ENCODE data around the gene TAF3.

Gene TAF3

DNA sequence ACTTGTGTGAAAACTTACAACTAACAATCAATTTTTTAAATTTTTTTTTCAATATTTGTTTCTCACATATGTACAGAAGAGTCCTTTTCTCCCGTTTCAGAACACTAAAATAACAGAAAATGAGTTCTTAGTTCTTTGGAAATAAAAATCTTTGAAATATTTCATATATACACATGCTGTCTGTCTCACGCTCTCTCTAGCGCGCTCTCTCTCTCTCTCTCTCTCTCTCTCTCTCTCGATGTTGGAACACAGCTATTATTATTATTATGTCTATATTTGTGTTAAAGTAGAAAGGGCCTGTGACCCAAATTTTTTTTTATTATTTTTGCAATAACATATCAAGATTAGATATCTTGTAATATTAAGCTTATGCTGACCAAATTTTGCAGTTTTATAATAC, 139.3 kb downstream of the TAF3 start:
- H3K9ac ChIP-seq (ENCODE audit: low read depth, low read length): no peak overlapping the region
- no peak overlapping the region for H3K4me3 ChIP-seq (ENCODE audit: low read depth, low read length)
- H3K4me1 ChIP-seq (ENCODE audit: control insufficient read depth, insufficient read depth, low read length): no peaks in the 10 kb centered on the region
- no peaks in the 10 kb centered on the region for H3K9me3 ChIP-seq (ENCODE audit: control insufficient read depth, insufficient read depth, low read length)
- no peaks in the 10 kb centered on the region for H3K36me3 ChIP-seq (ENCODE audit: control insufficient read depth, insufficient read depth, low read length)
- H3K27me3 ChIP-seq (ENCODE audit: control insufficient read depth, insufficient read depth, low read length): no peaks in the 10 kb centered on the region

DNA sequence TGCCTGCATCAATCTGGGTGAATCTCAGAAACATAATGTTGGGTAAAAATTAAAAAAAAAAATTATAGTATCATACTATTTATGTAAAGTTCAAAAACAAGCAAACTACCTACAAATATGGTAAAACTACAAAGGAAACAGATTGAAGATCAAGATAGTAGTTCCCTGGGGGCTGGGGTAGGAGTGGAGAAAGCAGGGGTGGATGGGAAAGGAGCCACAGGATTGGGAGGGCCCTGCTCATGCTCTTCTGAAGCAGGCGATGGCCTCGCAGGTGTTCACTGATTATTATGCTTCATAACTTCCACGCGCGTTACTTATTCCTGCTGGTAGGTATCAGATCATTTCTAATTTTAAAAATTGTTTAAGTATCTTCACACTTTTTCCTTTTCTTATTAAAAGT, 140.1 kb downstream of the TAF3 start:
- no peaks in the 10 kb centered on the region for H3K36me3 ChIP-seq (ENCODE audit: control insufficient read depth, insufficient read depth, low read length)
- H3K4me3 ChIP-seq (ENCODE audit: low read depth, low read length): no peak overlapping the region
- H3K9me3 ChIP-seq (ENCODE audit: control insufficient read depth, insufficient read depth, low read length): no peaks in the 10 kb centered on the region
- no peaks in the 10 kb centered on the region for H3K27me3 ChIP-seq (ENCODE audit: control insufficient read depth, insufficient read depth, low read length)
- no peak overlapping the region for H3K9ac ChIP-seq (ENCODE audit: low read depth, low read length)
- no peaks in the 10 kb centered on the region for H3K4me1 ChIP-seq (ENCODE audit: control insufficient read depth, insufficient read depth, low read length)

DNA sequence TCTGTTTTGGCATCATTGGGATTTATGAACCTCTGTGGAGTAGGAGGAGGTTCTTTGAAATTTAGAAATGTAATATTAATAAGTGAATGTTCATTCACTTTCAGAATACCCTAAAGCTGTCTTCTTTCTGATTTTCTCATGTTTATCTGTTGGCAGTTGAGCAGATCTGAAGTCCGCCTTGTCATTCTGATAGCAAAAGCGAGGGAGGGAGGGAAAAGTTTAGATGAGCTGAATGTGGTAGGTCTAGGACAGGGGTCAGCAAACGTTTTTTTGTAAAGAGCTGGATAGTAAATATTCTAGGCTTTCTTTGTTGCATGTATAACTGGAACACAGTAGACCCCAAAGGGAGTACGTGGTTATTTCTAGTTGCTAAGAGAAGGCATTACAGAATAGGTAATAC, 141.8 kb downstream of the TAF3 start:
- Histone ChIP-seq H3K36me3 (ENCODE audit: control insufficient read depth, insufficient read depth, low read length) (no peaks in the 10 kb centered on the region), H3K4me1 (ENCODE audit: control insufficient read depth, insufficient read depth, low read length) (no peaks in the 10 kb centered on the region), H3K4me3 (ENCODE audit: low read depth, low read length) (no peak overlapping the region), H3K9me3 (ENCODE audit: control insufficient read depth, insufficient read depth, low read length) (no peaks in the 10 kb centered on the region), H3K9ac (ENCODE audit: low read depth, low read length) (no peak overlapping the region), H3K27me3 (ENCODE audit: control insufficient read depth, insufficient read depth, low read length) (no peaks in the 10 kb centered on the region)

DNA sequence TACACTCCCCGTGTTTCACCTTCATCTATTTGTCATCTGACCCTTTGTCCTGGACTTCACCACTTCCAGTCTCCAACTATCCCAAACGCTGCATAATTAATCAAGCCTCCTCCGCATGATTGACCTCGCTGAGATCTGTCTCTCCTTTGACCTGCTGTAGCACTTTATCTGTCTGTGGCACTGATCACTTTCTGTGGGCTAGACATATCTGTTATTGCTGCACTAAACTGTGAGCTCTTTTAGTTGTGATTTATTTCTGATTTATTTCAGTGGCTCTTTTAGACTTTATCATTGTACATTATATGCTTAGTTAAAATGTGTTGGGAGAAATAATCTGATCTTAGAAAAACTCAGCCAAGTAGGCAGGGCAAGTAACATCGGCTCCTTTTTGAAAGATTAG, 144.3 kb downstream of the TAF3 start:
- Histone ChIP-seq H3K9me3 (ENCODE audit: control insufficient read depth, insufficient read depth, low read length) (no peaks in the 10 kb centered on the region), H3K4me1 (ENCODE audit: control insufficient read depth, insufficient read depth, low read length) (no peaks in the 10 kb centered on the region), H3K4me3 (ENCODE audit: low read depth, low read length) (no peak overlapping the region)

DNA sequence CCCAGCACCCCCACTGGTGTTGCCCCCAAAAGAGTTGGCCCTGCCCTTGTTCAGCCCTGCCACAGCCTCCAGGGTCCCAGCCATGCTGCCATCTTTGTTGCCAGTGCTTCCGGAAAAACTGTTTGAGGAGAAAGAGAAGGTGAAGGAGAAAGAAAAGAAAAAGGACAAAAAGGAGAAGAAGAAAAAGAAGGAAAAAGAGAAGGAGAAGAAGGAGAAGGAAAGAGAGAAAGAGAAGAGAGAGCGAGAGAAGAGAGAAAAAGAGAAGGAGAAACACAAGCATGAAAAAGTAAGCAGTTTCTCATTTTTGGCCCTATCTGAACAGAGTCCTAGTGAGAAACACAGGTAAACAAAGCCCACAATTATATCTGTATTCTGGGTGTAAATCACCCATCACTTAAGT, 147.2 kb downstream of the TAF3 start:
- H3K9ac ChIP-seq (ENCODE audit: low read depth, low read length): no peak overlapping the region
- H3K4me3 ChIP-seq (ENCODE audit: low read depth, low read length): no peak overlapping the region
- no peaks in the 10 kb centered on the region for H3K9me3 ChIP-seq (ENCODE audit: control insufficient read depth, insufficient read depth, low read length)
- H3K36me3 ChIP-seq (ENCODE audit: control insufficient read depth, insufficient read depth, low read length): no peaks in the 10 kb centered on the region
- H3K4me1 ChIP-seq (ENCODE audit: control insufficient read depth, insufficient read depth, low read length): no peaks in the 10 kb centered on the region
- no peaks in the 10 kb centered on the region for H3K27me3 ChIP-seq (ENCODE audit: control insufficient read depth, insufficient read depth, low read length)

More for the DNA sequence above, 144.3 kb downstream of the TAF3 start:
- no peaks in the 10 kb centered on the region for H3K27me3 ChIP-seq (ENCODE audit: control insufficient read depth, insufficient read depth, low read length)
- H3K36me3 ChIP-seq (ENCODE audit: control insufficient read depth, insufficient read depth, low read length): no peaks in the 10 kb centered on the region
- H3K9ac ChIP-seq (ENCODE audit: low read depth, low read length): no peak overlapping the region

DNA sequence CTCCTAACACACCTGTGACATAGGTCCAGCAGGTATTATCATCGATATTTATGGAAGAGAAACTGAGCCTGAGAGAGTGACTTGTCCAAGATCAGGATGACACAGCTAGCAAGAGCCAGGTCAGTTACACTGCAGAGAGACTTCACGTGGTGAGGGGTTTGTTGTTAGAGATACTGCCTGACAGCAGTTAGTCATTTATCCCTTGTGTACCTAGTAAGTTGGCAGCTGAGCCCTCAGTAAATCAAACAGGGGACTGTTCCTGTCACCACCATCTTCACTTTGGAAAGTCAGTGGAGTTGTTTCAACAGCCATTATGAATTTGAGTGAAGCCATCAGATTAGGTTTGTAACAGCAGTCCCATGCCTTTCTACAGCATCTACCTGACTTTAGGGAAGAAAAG, 148.7 kb downstream of the TAF3 start:
- H3K36me3 ChIP-seq (ENCODE audit: control insufficient read depth, insufficient read depth, low read length): no peaks in the 10 kb centered on the region
- no peak overlapping the region for H3K9ac ChIP-seq (ENCODE audit: low read depth, low read length)
- no peak overlapping the region for H3K4me3 ChIP-seq (ENCODE audit: low read depth, low read length)
- no peaks in the 10 kb centered on the region for H3K4me1 ChIP-seq (ENCODE audit: control insufficient read depth, insufficient read depth, low read length)
- no peaks in the 10 kb centered on the region for H3K27me3 ChIP-seq (ENCODE audit: control insufficient read depth, insufficient read depth, low read length)
- no peaks in the 10 kb centered on the region for H3K9me3 ChIP-seq (ENCODE audit: control insufficient read depth, insufficient read depth, low read length)

DNA sequence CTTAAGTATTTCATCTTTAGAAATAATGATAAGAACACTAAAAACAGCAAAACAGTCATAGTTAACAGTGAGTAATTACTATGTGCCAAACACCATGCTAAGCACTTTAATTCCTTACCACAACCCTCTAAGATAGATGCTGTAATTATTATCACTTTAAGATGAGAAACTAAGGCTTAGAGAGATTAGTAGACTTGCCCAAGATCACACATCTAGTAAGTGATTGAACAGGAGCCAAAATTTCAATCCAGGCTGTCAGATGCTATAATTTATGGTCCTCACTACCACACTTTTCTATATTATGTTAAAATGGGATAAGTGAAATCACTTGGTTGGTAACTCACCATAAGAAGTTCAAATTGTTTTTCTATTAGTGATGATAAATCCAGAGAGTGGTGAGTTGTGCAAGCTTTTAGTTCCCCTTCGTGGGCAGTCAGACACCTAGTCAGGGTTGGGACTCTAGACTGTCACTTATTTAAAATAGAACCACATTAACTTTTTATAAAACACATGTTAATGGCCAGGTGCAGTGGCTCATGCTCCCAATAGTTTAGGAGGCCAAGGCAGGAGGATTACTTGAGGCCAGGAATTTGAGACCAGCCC, 150.3 kb downstream of the TAF3 start:
- H3K4me1 ChIP-seq (ENCODE audit: control insufficient read depth, insufficient read depth, low read length): no peaks in the 10 kb centered on the region
- no peaks in the 10 kb centered on the region for H3K36me3 ChIP-seq (ENCODE audit: control insufficient read depth, insufficient read depth, low read length)
- no peaks in the 10 kb centered on the region for H3K27me3 ChIP-seq (ENCODE audit: control insufficient read depth, insufficient read depth, low read length)
- H3K9me3 ChIP-seq (ENCODE audit: control insufficient read depth, insufficient read depth, low read length): no peaks in the 10 kb centered on the region
- no peak overlapping the region for H3K4me3 ChIP-seq (ENCODE audit: low read depth, low read length)
- H3K9ac ChIP-seq (ENCODE audit: low read depth, low read length): no peak overlapping the region

DNA sequence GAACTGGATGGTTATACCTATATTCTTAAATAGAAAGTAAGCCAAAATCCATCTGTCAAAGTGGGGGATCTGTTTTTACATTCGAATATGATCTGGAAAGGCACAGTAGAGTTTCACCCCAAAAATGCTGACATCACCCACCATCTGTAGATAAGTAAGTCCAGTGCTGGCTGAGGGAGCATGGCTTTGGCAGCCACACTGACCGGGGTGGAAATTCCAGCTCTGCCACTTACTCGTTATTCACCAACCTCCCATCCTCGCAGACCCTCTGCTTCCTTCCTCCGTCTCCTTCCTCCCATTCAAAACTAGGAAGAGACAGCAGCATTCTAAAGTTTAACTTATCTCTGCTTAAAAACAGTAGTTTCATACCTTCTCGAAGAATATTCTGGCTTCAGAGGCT, 151.3 kb downstream of the TAF3 start:
- Histone ChIP-seq H3K9ac (ENCODE audit: low read depth, low read length) (no peak overlapping the region), H3K9me3 (ENCODE audit: control insufficient read depth, insufficient read depth, low read length) (no peaks in the 10 kb centered on the region), H3K36me3 (ENCODE audit: control insufficient read depth, insufficient read depth, low read length) (no peaks in the 10 kb centered on the region), H3K27me3 (ENCODE audit: control insufficient read depth, insufficient read depth, low read length) (no peaks in the 10 kb centered on the region), H3K4me1 (ENCODE audit: control insufficient read depth, insufficient read depth, low read length) (no peaks in the 10 kb centered on the region), H3K4me3 (ENCODE audit: low read depth, low read length) (no peak overlapping the region)

DNA sequence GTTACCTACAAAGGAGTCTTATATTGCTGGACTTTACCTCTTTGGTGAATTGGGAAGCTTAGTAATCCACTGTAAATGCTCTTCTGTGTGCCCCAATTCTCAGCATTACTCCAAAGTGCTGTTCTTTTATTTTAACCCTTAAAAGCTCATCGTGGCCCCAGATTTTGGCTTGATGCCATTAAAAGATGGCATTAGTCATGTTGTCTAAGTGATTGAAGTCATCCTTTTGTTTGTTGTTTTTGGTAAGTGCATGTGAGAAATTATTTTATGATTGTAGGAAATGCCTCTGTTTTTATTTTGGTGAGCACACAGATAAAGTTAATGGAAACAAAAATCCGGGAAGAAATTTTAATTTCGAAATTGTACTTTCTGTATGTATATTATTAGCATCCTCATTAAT, 153.6 kb downstream of the TAF3 start:
- Histone ChIP-seq H3K4me3 (ENCODE audit: low read depth, low read length) (no peak overlapping the region), H3K27me3 (ENCODE audit: control insufficient read depth, insufficient read depth, low read length) (no peaks in the 10 kb centered on the region), H3K9me3 (ENCODE audit: control insufficient read depth, insufficient read depth, low read length) (no peaks in the 10 kb centered on the region), H3K9ac (ENCODE audit: low read depth, low read length) (no peak overlapping the region), H3K36me3 (ENCODE audit: control insufficient read depth, insufficient read depth, low read length) (no peaks in the 10 kb centered on the region), H3K4me1 (ENCODE audit: control insufficient read depth, insufficient read depth, low read length) (no peaks in the 10 kb centered on the region)

DNA sequence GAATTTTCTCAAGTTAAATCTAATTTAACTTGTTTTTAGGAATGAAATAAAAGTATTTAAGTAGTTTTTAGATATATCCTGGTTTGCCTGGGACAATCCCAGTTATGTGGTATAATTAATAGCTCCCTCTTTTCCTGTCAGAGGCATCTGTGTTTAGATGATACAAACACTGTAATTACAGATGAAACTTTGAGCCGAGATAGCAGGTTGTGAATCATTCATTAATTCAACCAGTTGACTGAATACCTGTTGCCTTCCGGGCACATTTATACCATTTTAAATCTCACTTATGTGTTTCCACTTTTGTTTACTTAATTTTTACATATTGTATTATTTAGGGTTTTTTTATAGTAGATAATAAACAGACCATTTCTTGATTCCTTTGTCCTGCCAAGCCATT, 154.1 kb downstream of the TAF3 start:
- no peak overlapping the region for H3K9ac ChIP-seq (ENCODE audit: low read depth, low read length)
- H3K4me3 ChIP-seq (ENCODE audit: low read depth, low read length): no peak overlapping the region
- no peaks in the 10 kb centered on the region for H3K36me3 ChIP-seq (ENCODE audit: control insufficient read depth, insufficient read depth, low read length)
- no peaks in the 10 kb centered on the region for H3K4me1 ChIP-seq (ENCODE audit: control insufficient read depth, insufficient read depth, low read length)
- no peaks in the 10 kb centered on the region for H3K27me3 ChIP-seq (ENCODE audit: control insufficient read depth, insufficient read depth, low read length)
- H3K9me3 ChIP-seq (ENCODE audit: control insufficient read depth, insufficient read depth, low read length): no peaks in the 10 kb centered on the region

DNA sequence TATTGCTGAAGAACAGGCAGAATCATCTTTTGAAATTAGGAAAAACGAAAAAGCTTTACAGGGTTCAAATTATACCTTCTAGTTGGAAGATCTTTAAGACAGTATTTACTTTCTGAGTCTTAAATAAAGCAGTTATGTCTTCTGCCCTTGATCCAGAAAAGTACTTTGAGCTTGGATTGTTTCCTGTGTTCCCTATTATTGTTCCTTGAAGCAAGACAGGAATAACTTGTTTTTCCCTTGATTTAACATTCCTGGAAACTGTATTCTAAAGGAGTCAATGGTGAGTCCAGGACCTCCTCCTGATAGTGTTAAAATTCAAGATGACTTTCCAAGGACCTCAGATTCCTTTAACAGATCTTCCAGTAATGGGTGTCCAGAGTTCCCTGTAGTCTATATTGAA, 161.9 kb downstream of the TAF3 start:
- no peaks in the 10 kb centered on the region for H3K9me3 ChIP-seq (ENCODE audit: control insufficient read depth, insufficient read depth, low read length)
- no peak overlapping the region for H3K4me3 ChIP-seq (ENCODE audit: low read depth, low read length)
- no peak overlapping the region for H3K9ac ChIP-seq (ENCODE audit: low read depth, low read length)
- no peaks in the 10 kb centered on the region for H3K4me1 ChIP-seq (ENCODE audit: control insufficient read depth, insufficient read depth, low read length)
- no peaks in the 10 kb centered on the region for H3K27me3 ChIP-seq (ENCODE audit: control insufficient read depth, insufficient read depth, low read length)
- H3K36me3 ChIP-seq (ENCODE audit: control insufficient read depth, insufficient read depth, low read length): no peaks in the 10 kb centered on the region

DNA sequence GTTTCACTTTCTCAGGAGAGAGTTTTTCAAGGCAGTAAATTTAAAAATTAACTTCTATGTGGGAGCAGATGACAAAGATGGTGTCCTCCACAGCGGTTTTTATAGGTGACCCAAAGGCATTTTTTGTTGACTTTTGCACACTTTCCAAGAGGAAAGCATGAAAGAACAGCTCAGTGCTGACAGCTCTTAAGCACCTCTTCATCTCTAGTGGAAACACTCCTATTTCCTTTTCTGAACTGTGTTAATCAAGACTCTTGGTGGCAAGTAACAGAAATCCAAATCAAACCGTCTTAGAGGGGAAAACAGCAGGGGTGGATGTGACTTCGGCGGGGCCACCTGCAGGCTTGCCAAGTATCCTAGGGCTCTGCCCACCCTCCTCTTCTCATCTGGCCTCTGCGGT, 164.4 kb downstream of the TAF3 start:
- no peaks in the 10 kb centered on the region for H3K9me3 ChIP-seq (ENCODE audit: control insufficient read depth, insufficient read depth, low read length)
- no peaks in the 10 kb centered on the region for H3K4me1 ChIP-seq (ENCODE audit: control insufficient read depth, insufficient read depth, low read length)
- H3K9ac ChIP-seq (ENCODE audit: low read depth, low read length): no peak overlapping the region
- no peaks in the 10 kb centered on the region for H3K36me3 ChIP-seq (ENCODE audit: control insufficient read depth, insufficient read depth, low read length)
- H3K4me3 ChIP-seq (ENCODE audit: low read depth, low read length): no peak overlapping the region
- H3K27me3 ChIP-seq (ENCODE audit: control insufficient read depth, insufficient read depth, low read length): no peaks in the 10 kb centered on the region

DNA sequence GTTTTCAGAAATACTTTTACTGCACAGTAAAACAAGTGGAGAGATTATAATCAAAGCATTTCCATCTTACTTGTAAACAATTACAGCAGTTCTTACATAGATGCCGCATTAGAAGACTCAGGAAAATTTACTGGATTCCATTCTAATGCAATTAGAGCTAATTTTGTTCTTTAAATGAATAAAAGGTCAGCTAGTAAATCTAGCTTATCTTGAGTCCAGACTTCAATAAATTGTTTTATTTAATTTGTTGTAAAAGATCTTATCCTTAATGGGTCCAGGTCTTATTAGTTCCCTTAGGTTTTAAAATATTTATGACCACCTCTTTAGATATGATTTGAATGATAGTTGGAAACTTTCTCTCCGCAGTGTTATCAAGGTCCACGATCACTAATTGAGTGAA, 166.0 kb downstream of the TAF3 start:
- no peaks in the 10 kb centered on the region for H3K4me1 ChIP-seq (ENCODE audit: control insufficient read depth, insufficient read depth, low read length)
- no peak overlapping the region for H3K4me3 ChIP-seq (ENCODE audit: low read depth, low read length)
- no peaks in the 10 kb centered on the region for H3K36me3 ChIP-seq (ENCODE audit: control insufficient read depth, insufficient read depth, low read length)
- H3K9ac ChIP-seq (ENCODE audit: low read depth, low read length): no peak overlapping the region
- H3K27me3 ChIP-seq (ENCODE audit: control insufficient read depth, insufficient read depth, low read length): no peaks in the 10 kb centered on the region
- H3K9me3 ChIP-seq (ENCODE audit: control insufficient read depth, insufficient read depth, low read length): no peaks in the 10 kb centered on the region
